ENCODE measurements around the gene KLHL6. TPM values are rescaled to one million over a fixed set of nuclear protein-coding genes. Genes with fewer than 3 reads are reported as not detected.

Gene KLHL6
- total and polyA plus RNA-seq, 2 of the 8 experiments (the other 6 are each of a cell fraction or from before 2014, with no cell fraction given): 0.05 TPM; not detected in 1

DNA sequence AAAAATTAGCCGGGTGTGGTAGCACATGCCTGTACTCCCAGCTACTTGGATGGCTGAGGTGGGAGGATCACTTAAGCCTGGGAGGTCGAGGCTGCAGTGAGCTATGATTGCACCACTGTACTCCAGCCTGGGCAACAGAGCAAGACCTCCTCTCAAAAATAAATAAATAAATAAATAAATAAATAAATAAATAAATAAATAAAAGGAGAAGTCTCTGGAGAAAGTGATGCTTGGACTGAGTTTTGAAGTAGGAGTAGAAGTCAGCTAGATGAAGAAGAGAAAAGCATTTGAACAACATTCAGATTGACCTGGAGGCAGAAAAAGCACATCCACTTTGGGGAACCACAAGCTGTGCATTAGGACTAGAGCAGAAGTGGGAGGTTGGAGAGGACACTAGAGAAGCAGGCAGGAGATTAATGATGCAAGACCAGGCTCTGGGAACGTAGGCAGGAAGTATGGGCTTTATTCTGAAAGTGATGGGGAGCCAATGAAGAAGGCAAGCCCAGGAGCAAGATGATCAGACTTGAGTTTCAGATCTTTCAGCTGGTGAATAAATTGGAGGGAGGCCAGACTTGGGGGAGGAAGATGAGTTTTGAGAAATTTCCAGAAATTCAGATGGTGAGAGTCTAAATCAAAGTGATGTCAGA lies 48.7 kb downstream of the KLHL6 start (continued):
- TF ChIP-seq EZH2 (IDR thresholded peaks at IDR 0.05; ENCODE audit: low read depth, low read length, severe bottlenecking) (no peak), BACH1 (IDR thresholded peaks at IDR 0.05; ENCODE audit: low read length) (no peak), YY1 (IDR thresholded peaks at IDR 0.05; ENCODE audit: low read depth, low read length) (no peak), RXRA (IDR thresholded peaks at IDR 0.05; ENCODE audit: insufficient read depth, low read depth, low read length) (no peak), POLR2AphosphoS5 (IDR thresholded peaks at IDR 0.05; ENCODE audit: low read depth, low read length) (no peak), NANOG (IDR thresholded peaks at IDR 0.05; ENCODE audit: insufficient read depth, low read depth, low read length, poor library complexity, severe bottlenecking) (no peak), RFX5 (IDR thresholded peaks at IDR 0.05; ENCODE audit: borderline replicate concordance, low read depth, low read length) (no peak), SP1 (IDR thresholded peaks at IDR 0.05; ENCODE audit: low read depth, low read length) (no peak), CHD2 (IDR thresholded peaks at IDR 0.05; ENCODE audit: low read length) (no peak)
